ENCODE measurements around the gene CSF1.

The CSF1 gene

DNA sequence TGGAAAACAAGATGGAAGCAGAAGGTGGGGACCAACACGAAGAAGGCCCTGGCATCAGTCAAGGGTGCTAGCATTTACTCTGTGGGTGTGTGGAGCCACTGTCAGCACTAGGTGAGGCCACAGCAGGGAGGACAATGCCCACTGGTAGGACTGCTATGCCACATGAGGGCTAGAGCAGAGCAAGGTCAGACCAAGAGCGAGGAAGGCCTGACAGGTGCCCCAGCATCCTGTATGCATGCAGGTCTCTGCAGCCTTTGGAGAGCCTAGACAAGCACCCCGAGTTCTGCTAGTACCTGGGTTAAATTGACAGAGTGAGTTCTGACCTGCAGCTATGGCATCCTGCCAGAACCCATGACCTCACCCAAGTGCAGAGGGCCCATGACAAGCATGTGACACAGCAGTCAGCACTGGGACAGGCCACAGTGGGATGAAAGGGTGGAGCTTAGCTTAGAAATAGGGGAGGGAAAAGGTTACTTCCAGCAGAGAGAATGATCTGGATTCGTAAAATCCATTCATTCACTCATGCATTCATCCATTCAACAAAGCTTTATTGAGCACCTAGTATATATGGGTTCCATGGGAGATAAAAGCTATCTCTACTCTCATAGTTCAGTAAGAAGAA is 9.0 kb upstream of the CSF1 start:
- DNase-seq: no peak

GRCh38 chr1:109902204-109902985 is 8.3 kb upstream of the CSF1 start:
- no peak for DNase-seq

DNA sequence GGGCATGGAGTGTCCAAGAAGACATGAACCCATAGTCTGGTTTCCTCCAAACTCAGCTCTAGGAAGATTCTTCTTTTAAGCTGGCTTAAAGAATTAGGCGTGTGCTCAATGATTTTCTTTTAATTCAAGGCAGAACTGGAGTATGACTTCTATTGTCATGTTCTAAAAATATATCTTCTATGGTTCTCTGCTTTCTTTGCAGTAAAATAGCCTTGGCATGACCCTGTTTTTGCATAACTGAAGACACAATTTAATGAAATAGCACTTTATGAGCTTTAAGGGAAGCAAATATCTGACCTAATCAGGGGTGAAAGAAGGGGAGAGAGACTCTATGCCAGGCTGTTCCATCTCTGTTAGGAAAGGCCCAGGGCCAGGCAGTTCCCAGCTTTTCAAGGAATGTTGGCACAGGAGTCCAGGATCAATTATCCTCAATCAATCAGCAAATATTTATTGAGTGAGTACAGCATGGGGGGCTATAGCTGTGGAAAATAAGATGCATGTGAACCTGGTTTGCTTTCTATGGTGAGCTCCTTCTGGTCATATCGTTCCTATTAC is 7.2 kb upstream of the CSF1 start:
- DNase-seq: no peak

GRCh38 chr1:109904105-109904817 is 6.4 kb upstream of the CSF1 start:
- DNase-seq: no peak

DNA sequence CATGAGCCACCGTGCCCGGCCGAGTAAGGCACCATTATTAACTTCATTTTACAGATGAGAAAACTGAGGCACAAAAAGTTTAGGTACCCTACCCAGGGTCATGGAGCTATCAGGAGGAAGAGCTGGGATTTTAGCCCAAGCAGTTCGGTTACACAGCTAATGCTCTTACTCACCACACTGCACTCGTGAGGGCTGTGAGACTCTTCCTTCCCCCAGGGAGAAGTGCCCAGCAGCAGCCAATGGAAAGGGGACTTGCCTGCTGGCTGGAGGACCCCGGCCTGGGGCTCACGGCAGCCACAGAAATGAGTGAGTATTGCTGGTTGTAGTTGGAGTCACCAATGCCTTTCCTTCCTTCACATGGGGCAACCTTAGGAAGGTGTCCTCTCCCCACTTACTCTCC is 5.2 kb upstream of the CSF1 start:
- DNase-seq: no peak

DNA sequence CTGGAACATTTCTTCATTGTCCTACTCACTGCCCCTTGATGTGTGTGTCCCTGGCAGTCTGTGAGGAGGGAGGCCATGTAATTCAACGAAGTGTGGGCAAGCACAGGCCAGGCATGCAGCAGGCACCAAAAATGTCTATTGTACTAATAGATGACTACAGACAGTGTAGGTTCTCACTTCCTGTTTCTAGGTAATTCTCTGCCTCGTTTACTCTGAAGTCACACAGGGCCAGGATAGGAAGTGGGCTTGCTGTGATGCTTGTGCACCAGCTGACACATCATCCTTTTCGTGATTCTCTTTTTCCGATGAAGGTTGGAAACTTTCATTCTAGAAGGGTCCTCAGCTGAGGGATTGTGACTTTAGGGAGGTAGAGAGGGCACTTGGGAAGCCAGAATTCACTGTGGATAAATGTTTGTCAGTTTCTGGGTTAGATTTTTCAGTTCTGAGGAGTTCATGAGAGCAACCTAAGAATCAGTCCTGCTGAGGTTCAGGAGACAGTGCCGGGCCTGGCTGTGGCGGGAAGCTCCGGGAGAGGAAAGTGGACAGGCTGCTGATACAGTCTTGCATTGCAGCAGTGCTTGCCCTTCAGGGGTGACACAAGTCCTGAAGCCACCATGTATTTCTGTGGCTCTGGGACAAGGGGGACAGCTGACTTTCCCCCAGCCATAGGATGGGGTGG is 4.3 kb upstream of the CSF1 start:
- no peak for DNase-seq

GRCh38 chr1:109906839-109907180 is 3.8 kb upstream of the CSF1 start:
- DNase-seq: no peak

- no peak for DNase-seq
Measured at GRCh38 chr1:109907190-109907774, 3.4 kb upstream of the CSF1 start.

GRCh38 chr1:109908836-109909235 is 1.8 kb upstream of the CSF1 start:
- no peak for DNase-seq

- DNase-seq: no peak
Measured at GRCh38 chr1:109909561-109909960, 1.1 kb upstream of the CSF1 start.

GRCh38 chr1:109910963-109911798 is 532 bp downstream of the CSF1 start:
- peak; percentile 43 for DNase-seq

GRCh38 chr1:109912214-109912861 is 1.7 kb downstream of the CSF1 start:
- DNase-seq: no peak

GRCh38 chr1:109912873-109913272 is 2.2 kb downstream of the CSF1 start:
- no peak for DNase-seq

DNA sequence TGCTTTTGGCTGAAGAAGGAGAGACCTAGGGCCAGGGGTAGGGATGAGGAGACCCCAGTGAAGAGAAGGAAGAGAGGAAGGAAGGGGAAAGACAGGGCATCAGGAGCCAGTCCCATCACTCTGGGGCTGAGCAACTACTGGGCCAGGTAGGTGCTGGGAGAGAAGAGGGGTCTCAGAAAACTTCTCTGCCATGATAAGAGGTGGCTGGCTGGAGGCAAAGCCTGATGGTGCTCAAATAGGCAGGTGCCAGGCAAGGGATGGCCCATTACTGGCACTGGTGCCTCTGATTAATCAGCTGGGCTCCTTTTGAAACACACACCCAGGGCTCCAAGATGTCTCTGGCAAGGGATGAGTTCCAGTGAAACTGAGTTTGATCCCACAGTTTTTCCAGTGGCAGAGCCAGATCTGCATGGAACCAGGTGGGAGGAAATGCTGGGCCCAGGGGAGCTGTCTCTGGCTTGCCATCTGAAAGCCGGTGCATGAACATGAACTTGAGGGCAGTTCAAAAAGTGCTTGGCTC is 2.8 kb downstream of the CSF1 start:
- no peak for DNase-seq

DNA sequence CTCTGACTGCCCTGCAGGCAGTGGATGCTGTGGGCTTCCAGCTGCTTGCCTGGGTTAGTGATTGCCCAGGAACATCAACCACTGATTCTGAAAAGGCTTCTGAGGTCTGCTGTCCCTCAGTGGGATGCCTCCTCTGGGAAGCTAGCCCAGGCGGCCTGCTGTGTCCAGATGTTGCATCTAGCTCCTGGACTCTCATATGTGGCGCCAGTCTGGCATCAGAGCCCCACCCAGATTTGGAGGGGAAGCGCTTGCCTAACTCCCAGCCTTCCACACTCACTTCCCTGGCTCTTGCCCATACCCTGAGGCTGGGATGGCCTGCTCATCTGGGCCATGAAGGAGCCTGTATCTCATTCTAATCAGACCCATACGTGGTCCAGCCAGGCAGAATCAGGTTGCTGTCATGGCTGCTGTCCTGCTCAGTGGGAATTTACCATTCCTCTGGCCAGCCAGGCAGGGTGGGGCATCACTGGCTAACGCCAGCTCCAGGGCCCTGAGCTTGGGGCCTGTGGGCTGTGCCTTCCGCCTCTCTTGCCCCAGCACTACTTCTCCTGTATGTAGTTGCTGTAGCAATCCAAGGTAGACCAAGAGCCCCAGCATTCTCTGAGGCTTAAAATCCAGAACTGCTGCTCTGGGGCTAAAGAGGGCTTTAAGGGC is 4.1 kb downstream of the CSF1 start:
- no peak for DNase-seq

DNA sequence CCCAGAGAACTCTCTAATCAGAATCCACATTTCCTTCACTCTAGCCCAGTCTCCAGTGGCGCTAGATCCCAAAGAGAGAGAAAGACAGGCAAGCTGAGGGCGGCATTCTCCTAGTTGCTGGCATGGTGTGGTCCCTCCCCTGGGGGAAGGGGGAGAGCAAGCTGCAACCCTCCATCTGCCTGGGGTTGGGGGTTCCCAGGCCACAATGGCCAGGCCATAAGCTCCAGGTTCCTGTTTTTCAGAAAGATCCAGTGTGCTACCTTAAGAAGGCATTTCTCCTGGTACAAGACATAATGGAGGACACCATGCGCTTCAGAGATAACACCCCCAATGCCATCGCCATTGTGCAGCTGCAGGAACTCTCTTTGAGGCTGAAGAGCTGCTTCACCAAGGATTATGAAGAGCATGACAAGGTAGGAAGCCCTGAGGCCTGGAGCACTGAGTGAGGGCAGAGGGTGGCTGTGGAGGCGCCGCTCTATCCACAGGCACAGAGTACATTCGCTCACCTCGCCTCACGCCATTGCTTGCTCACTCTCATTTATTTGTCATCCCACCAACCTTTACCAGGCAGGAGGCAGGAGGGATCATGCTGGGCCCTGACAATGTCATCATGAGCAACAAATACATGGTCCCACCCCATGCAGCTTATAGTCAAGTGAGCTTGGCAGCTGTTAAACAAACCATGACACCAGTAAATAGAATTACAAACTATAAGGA is 6.6 kb downstream of the CSF1 start:
- no peak for DNase-seq

DNA sequence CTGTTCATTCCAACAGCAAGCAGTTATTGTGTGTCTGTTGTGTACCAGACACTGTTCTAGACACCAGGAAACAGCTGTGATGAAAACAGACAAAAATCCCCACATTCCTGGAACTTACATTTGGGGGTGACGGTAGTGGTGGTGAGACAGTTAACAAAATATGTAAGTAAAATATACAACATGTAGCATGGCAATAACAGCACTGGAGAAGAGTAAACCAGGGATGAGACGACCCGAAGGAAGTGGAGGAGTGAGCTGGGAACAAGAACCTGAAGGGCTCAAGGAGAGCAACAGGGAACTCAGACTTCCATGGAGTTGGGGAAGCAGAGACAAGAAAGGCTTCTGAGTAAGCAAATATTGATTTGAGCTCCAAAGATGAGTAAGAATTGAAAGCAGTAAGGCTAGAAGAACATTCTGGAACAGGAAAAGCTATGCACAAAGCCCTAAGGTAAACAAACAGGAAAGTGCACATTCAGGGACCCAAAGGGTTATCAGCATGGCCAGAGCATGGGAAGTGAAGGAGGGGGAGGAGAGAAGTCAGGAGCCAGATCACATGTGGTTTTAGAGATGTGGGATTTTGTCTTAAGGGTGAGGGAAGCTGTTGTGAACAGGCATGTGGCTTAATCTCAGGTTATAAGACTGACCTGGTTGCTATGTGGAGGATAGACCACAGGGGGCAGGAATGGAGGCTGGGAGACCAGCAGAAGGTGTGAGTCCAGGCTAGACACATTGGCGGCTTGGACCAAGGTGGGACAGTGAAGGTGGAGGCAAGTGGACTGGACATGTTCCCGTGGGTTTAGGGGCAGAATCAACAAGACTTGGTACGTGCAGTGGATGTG is 7.3 kb downstream of the CSF1 start:
- DNase-seq: no peak

- no peak for DNase-seq
Measured at GRCh38 chr1:109918671-109919070, 8.0 kb downstream of the CSF1 start.

DNA sequence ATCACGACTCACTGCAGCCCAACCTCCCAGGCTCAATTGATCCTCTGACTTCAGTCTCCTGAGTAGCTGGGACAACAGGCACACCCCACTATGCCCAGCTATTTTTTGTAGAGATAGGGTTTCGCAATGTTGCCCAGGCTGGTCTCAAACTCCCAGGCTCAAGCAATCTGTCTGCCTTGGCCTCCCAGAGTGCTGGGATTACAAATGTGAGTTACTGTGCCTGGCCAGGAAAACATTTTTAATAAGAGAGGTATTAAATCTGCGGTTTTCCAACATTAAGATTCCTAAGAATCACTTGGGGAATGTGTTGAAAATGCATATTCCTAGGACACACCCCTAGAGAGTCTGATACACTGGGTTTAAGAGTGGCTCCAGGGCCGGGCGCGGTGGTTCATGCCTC is 8.7 kb downstream of the CSF1 start:
- no peak for DNase-seq

Measured in 8988T (cell line).